Liver (tissue), 3 donors: ENCODE measurements around the gene BIN1.

Experiments used
- GABPA ChIP-seq, 2 donors: IDR thresholded peaks in 1 of 2; conservative IDR thresholded peaks in 1 of 2; 2 replicates each; pipeline ENCODE4 v1.6.1; 2016; ENCODE audit warnings: antibody characterized with exemption in 2 of 2, mild to moderate bottlenecking in 1 of 2, moderate library complexity in 1 of 2
- RAD21 ChIP-seq, 2 donors: IDR thresholded peaks; 2 replicates each; pipeline ENCODE4 v1.6.1; 2016; ENCODE audit warnings: antibody characterized with exemption in 2 of 2, mild to moderate bottlenecking in 2 of 2
- RXRA ChIP-seq, 2 donors: IDR thresholded peaks; 2 replicates each; pipeline ENCODE4 v1.6.1; 2017 to 2018; ENCODE audit warnings: antibody characterized with exemption in 2 of 2, mild to moderate bottlenecking in 1 of 2
- SP1 ChIP-seq: IDR thresholded peaks from 2 replicates; pipeline ENCODE4 v1.6.1; 2018; ENCODE audit warnings: antibody characterized with exemption, mild to moderate bottlenecking
- TF ChIP-seq, protein P1 (sequence below): fragments of 150-350 bp; IDR thresholded peaks from 2 replicates; pipeline ENCODE4 v1.5.1; 2017; ENCODE audit warnings: improper control_type of control experiment, low read depth, low read length; ENCODE audit not compliant: missing input control
- donor health status: healthy.
- donor health status: healthy.

- TF ChIP-seq, protein P1, sequence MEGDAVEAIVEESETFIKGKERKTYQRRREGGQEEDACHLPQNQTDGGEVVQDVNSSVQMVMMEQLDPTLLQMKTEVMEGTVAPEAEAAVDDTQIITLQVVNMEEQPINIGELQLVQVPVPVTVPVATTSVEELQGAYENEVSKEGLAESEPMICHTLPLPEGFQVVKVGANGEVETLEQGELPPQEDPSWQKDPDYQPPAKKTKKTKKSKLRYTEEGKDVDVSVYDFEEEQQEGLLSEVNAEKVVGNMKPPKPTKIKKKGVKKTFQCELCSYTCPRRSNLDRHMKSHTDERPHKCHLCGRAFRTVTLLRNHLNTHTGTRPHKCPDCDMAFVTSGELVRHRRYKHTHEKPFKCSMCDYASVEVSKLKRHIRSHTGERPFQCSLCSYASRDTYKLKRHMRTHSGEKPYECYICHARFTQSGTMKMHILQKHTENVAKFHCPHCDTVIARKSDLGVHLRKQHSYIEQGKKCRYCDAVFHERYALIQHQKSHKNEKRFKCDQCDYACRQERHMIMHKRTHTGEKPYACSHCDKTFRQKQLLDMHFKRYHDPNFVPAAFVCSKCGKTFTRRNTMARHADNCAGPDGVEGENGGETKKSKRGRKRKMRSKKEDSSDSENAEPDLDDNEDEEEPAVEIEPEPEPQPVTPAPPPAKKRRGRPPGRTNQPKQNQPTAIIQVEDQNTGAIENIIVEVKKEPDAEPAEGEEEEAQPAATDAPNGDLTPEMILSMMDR = no peak
- TF ChIP-seq SP1 (no peak), RXRA (IDR thresholded peaks at IDR 0.05) (no peak), RAD21 (IDR thresholded peaks at IDR 0.05) (no peak), GABPA (IDR thresholded peaks at IDR 0.05 in 1 of 2, conservative IDR thresholded peaks at IDR 0.05 in 1 of 2) (no peak)
These were observed 31.3 kb upstream of the BIN1 start for GRCh38 chr2:127138281-127138680.
